Measurements from ENCODE around the gene DMD.

Gene DMD

DNA sequence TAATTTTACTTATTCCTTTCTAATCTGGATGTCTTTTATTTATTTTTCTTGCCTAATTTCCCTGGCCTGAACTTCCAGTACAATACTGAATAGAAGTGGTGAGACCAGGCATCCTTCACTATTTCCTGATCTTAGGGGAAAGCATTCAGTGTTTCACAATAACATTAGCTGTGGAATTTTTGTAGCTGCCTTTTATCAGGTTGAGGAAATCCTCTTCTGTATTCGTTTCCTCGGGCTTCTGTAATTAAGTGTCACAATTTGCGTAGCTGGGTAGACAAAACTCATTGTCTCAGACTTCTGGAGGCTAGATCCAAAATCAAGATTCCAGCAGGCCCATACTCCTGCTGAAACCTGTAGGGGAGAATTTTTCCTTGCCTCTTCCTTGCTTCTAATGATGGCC lies 1541.1 kb downstream of the DMD start:
- H3K27ac ChIP-seq (ENCODE audit: low read depth, low read length), result no peak overlapping the region
- no peaks in the 10 kb centered on the region for H3K4me1 ChIP-seq (ENCODE audit: control insufficient read depth, insufficient read depth, low read length, unreplicated experiment)
- no peaks in the 10 kb centered on the region for H3K36me3 ChIP-seq (ENCODE audit: insufficient read depth, low read length)
- no peaks in the 10 kb centered on the region for H3K79me2 ChIP-seq (ENCODE audit: control insufficient read depth, insufficient read depth, low read length, unreplicated experiment)
- H2AFZ ChIP-seq (ENCODE audit: low read length, unreplicated experiment), result no peak overlapping the region
- no peaks in the 10 kb centered on the region for H3K27me3 ChIP-seq (ENCODE audit: insufficient read depth, low read length)
- H3K4me3 ChIP-seq (ENCODE audit: low read depth, low read length), result no peak overlapping the region

DNA sequence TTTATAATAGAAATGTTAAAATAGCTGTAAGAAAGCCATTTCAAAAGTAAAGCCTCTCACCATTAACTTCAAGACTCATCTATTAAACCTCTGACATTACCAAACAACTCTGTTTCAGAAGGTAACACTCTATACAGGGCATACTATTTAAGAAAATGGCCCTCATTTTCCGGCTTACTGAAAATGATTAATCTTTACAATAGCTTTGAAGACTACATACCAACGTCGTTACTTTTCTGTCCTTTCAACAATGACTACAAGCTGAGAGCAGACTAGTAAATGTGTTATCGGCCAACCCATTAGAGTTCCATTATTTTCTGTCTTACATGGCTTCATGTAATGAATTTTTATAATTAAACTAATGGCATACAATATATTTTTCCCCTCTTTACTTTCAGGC lies 1545.9 kb downstream of the DMD start:
- H3K36me3 ChIP-seq (ENCODE audit: insufficient read depth, low read length), result no peaks in the 10 kb centered on the region
- H2AFZ ChIP-seq (ENCODE audit: low read length, unreplicated experiment), result no peak overlapping the region
- no peaks in the 10 kb centered on the region for H3K27me3 ChIP-seq (ENCODE audit: insufficient read depth, low read length)
- H3K4me3 ChIP-seq (ENCODE audit: low read depth, low read length), result no peak overlapping the region
- H3K79me2 ChIP-seq (ENCODE audit: control insufficient read depth, insufficient read depth, low read length, unreplicated experiment), result no peaks in the 10 kb centered on the region
- no peaks in the 10 kb centered on the region for H3K4me1 ChIP-seq (ENCODE audit: control insufficient read depth, insufficient read depth, low read length, unreplicated experiment)
- no peak overlapping the region for H3K27ac ChIP-seq (ENCODE audit: low read depth, low read length)

DNA sequence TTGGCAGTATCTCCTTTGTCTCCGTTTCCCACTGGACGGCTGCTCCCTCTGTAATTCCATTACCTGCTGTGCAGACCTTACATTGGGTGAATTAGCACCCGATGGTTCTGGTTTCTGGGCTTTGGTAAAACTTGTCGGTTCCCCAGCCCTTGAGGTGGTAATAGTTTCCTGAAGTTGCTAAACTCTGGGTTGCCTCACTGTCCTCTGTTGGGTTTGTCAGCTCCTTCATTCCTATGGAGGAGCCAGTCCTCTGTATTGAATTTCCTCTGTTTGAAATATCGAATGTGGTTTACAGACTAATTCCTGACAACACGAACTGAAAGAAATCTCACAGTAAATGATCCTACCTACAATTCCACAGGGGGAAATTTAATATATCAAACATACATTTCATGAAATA lies 1548.2 kb downstream of the DMD start:
- Histone ChIP-seq H3K4me1 (ENCODE audit: control insufficient read depth, insufficient read depth, low read length, unreplicated experiment) (no peaks in the 10 kb centered on the region), H3K27me3 (ENCODE audit: insufficient read depth, low read length) (no peaks in the 10 kb centered on the region), H3K27ac (ENCODE audit: low read depth, low read length) (no peak overlapping the region), H2AFZ (ENCODE audit: low read length, unreplicated experiment) (no peak overlapping the region), H3K79me2 (ENCODE audit: control insufficient read depth, insufficient read depth, low read length, unreplicated experiment) (no peaks in the 10 kb centered on the region), H3K36me3 (ENCODE audit: insufficient read depth, low read length) (no peaks in the 10 kb centered on the region), H3K4me3 (ENCODE audit: low read depth, low read length) (no peak overlapping the region)

DNA sequence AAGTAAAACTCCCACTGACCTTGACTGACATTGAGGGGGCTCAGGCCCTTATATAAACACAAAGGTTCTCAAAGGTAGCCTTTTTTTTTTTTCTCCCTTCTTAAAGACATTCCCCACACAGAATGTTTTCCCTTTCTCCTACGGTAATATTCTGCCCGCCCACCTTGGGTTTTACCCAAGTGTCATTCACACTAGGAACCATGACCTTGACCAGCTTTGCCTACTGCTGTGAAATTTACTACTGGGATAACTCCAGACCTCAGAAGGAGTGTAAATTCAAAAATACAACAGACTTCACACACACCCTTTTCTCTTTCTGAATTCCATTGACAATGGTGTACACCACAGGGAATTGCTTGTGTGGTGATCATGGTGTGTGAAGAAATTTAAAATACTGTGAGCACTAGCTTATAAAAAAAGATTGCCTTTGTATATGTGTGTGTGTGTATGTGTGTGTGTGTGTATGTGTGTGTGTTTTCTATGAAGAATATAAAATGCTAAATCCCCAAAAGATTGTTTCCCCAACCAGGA lies 1550.0 kb downstream of the DMD start:
- Histone ChIP-seq H3K79me2 (ENCODE audit: control insufficient read depth, insufficient read depth, low read length, unreplicated experiment) (no peaks in the 10 kb centered on the region), H3K36me3 (ENCODE audit: insufficient read depth, low read length) (no peaks in the 10 kb centered on the region), H2AFZ (ENCODE audit: low read length, unreplicated experiment) (no peak overlapping the region), H3K27me3 (ENCODE audit: insufficient read depth, low read length) (no peaks in the 10 kb centered on the region), H3K4me3 (ENCODE audit: low read depth, low read length) (no peak overlapping the region), H3K4me1 (ENCODE audit: control insufficient read depth, insufficient read depth, low read length, unreplicated experiment) (peaks cover under 1% of the 10 kb centered on the region), H3K27ac (ENCODE audit: low read depth, low read length) (no peak overlapping the region)

DNA sequence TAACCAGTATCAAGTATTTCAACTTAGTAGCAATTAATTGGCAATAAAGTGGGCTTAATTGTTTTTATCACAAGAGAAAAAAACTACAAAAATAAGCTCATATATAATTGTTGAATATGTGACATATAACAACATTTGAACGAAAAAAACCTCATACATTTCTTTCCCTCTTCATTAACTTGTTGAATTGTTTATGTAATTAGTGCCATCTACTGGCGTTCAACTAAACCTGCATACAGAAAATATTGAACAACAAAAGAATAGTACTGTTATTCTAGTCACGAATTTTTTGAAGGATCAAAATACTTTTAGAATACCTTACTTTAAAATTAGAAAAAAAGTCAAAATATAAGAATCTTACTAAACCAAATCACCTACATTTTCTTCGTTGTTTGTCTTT lies 1553.0 kb downstream of the DMD start:
- Histone ChIP-seq H3K36me3 (ENCODE audit: insufficient read depth, low read length) (no peaks in the 10 kb centered on the region), H2AFZ (ENCODE audit: low read length, unreplicated experiment) (no peak overlapping the region), H3K79me2 (ENCODE audit: control insufficient read depth, insufficient read depth, low read length, unreplicated experiment) (no peaks in the 10 kb centered on the region), H3K27ac (ENCODE audit: low read depth, low read length) (no peak overlapping the region), H3K4me3 (ENCODE audit: low read depth, low read length) (no peak overlapping the region), H3K27me3 (ENCODE audit: insufficient read depth, low read length) (no peaks in the 10 kb centered on the region), H3K4me1 (ENCODE audit: control insufficient read depth, insufficient read depth, low read length, unreplicated experiment) (peaks cover 8% of the 10 kb centered on the region)

DNA sequence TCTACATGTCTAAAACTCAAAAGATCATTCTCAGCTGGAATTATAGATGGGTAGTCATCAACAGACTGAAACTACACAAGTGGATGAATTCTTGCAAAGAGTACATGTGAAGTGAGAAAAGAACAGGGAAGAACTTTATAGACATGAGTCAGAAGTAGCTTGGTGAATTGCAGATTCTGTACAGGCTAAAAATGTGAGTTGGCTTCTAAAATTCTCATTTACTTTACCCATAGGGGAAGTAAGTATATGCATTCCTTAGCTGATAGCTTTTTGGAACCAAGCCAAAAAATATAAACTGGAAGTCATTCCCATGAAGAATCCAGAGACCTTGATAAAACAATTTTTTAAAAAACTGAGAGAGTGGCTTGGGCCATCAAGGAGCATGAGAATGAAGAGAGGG lies 1555.3 kb downstream of the DMD start:
- Histone ChIP-seq H3K27me3 (ENCODE audit: insufficient read depth, low read length) (no peaks in the 10 kb centered on the region), H3K79me2 (ENCODE audit: control insufficient read depth, insufficient read depth, low read length, unreplicated experiment) (no peaks in the 10 kb centered on the region), H3K4me3 (ENCODE audit: low read depth, low read length) (no peak overlapping the region), H3K4me1 (ENCODE audit: control insufficient read depth, insufficient read depth, low read length, unreplicated experiment) (peaks cover 8% of the 10 kb centered on the region), H3K36me3 (ENCODE audit: insufficient read depth, low read length) (no peaks in the 10 kb centered on the region), H2AFZ (ENCODE audit: low read length, unreplicated experiment) (no peak overlapping the region), H3K27ac (ENCODE audit: low read depth, low read length) (no peak overlapping the region)

DNA sequence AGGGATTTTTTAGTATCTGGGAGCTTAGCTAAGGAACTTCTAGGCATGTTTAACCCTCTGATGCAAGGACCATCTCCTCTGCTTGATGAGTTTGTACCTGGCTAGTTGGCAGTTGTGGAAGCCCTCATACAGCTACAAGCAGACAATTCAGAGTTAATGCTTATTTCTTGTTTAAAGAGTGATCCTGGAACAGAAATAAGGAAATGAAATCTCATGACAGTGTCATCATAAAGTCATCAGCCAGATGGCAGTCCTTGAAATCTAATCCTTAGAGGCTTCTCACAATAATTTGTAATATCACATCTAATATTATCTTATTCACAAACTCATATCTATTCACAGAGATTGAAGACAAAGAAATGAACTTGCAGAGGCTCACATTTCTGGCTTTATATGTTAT lies 1557.9 kb downstream of the DMD start:
- no peak overlapping the region for H3K27ac ChIP-seq (ENCODE audit: low read depth, low read length)
- no peak overlapping the region for H3K4me3 ChIP-seq (ENCODE audit: low read depth, low read length)
- H3K36me3 ChIP-seq (ENCODE audit: insufficient read depth, low read length), result no peaks in the 10 kb centered on the region
- H3K27me3 ChIP-seq (ENCODE audit: insufficient read depth, low read length), result no peaks in the 10 kb centered on the region
- H3K4me1 ChIP-seq (ENCODE audit: control insufficient read depth, insufficient read depth, low read length, unreplicated experiment), result peaks cover 8% of the 10 kb centered on the region
- H3K79me2 ChIP-seq (ENCODE audit: control insufficient read depth, insufficient read depth, low read length, unreplicated experiment), result no peaks in the 10 kb centered on the region
- no peak overlapping the region for H2AFZ ChIP-seq (ENCODE audit: low read length, unreplicated experiment)

DNA sequence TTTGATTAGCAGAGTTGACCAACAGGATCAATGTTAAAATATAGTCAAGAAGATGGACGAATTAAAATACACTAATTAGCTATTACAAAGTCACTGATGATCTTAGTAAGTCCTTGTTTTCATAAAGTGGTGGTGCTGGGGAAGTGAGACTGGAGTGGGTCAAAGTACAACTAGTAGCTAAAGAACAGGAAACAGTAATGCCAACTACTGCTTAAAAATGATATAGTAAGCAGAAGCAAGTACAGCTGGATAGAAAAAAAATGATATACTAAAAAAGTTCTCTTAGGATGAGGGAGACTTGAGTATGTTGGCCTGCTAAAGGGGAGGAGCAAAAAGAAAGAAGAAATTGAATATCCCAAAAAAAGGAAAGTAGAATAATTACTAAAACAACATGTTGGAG lies 1558.7 kb downstream of the DMD start:
- Histone ChIP-seq H2AFZ (ENCODE audit: low read length, unreplicated experiment) (no peak overlapping the region), H3K27ac (ENCODE audit: low read depth, low read length) (no peak overlapping the region), H3K79me2 (ENCODE audit: control insufficient read depth, insufficient read depth, low read length, unreplicated experiment) (no peaks in the 10 kb centered on the region), H3K4me1 (ENCODE audit: control insufficient read depth, insufficient read depth, low read length, unreplicated experiment) (peaks cover 8% of the 10 kb centered on the region), H3K4me3 (ENCODE audit: low read depth, low read length) (no peak overlapping the region), H3K27me3 (ENCODE audit: insufficient read depth, low read length) (no peaks in the 10 kb centered on the region), H3K36me3 (ENCODE audit: insufficient read depth, low read length) (no peaks in the 10 kb centered on the region)

DNA sequence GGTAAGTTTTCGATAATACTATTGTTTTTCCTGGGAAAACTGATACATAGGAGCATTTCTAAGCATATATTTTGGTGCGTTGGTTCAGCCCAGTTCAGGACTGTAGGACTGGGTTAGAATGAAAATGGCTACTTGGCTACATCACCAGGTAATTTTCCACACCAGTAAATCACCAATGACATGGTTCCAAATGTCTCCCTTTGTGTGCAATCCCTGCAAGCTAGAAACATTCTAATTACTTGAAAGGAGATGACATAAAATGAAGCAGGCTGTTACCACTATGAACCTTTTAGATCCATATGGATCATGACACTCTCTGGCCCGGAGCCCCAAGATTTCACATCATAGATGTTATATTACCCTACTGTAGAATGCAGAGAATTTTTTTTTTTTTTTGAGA lies 1562.1 kb downstream of the DMD start:
- Histone ChIP-seq H3K27me3 (ENCODE audit: insufficient read depth, low read length) (no peaks in the 10 kb centered on the region), H3K4me1 (ENCODE audit: control insufficient read depth, insufficient read depth, low read length, unreplicated experiment) (no peaks in the 10 kb centered on the region), H2AFZ (ENCODE audit: low read length, unreplicated experiment) (no peak overlapping the region), H3K4me3 (ENCODE audit: low read depth, low read length) (no peak overlapping the region), H3K79me2 (ENCODE audit: control insufficient read depth, insufficient read depth, low read length, unreplicated experiment) (no peaks in the 10 kb centered on the region), H3K36me3 (ENCODE audit: insufficient read depth, low read length) (no peaks in the 10 kb centered on the region), H3K27ac (ENCODE audit: low read depth, low read length) (no peak overlapping the region)

DNA sequence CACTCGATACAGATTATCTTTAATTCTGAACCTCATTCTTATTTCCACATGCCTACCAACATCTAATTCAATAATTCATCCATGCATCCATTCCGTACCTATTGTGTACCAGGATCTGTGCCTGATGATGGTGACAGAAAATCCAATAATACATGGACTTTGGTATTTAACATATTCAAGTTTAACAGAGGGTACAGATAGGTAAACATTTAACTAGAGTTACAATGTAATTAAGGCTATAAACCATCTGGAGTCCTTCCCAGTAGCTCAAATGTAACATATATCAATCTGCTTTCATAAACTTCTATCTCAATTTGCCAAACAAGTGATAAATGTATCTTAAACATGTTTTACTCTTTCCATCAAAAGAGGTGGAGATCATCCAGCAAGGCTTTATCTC lies 1578.0 kb downstream of the DMD start:
- Histone ChIP-seq H3K27me3 (ENCODE audit: insufficient read depth, low read length) (no peaks in the 10 kb centered on the region), H3K4me3 (ENCODE audit: low read depth, low read length) (no peak overlapping the region), H2AFZ (ENCODE audit: low read length, unreplicated experiment) (no peak overlapping the region)

DNA sequence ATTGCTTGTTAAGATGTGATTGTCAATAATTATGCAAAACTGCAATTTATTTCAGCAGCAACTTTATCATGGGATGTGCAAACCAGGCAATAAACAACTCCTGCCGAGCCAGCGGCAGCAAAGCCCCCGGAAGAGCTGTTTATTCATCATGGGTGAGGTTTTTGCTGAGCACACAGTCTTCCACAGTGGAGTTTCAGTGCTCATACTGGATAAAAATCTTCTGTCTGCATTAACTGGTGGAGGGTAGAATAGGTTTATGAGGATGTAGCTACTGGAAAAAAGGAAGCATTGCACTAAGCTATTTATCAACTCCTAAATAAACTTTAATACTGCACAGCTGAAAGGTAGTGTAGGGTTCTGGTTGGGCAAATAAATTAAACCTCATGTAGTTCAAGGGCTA lies 1582.2 kb downstream of the DMD start:
- Histone ChIP-seq H3K4me3 (ENCODE audit: low read depth, low read length) (no peak overlapping the region), H3K27me3 (ENCODE audit: insufficient read depth, low read length) (no peaks in the 10 kb centered on the region), H3K27ac (ENCODE audit: low read depth, low read length) (no peak overlapping the region), H3K79me2 (ENCODE audit: control insufficient read depth, insufficient read depth, low read length, unreplicated experiment) (no peaks in the 10 kb centered on the region), H3K4me1 (ENCODE audit: control insufficient read depth, insufficient read depth, low read length, unreplicated experiment) (peaks cover 2% of the 10 kb centered on the region), H3K36me3 (ENCODE audit: insufficient read depth, low read length) (no peaks in the 10 kb centered on the region), H2AFZ (ENCODE audit: low read length, unreplicated experiment) (no peak overlapping the region)

More for the DNA sequence above, 1578.0 kb downstream of the DMD start:
- Histone ChIP-seq H3K4me1 (ENCODE audit: control insufficient read depth, insufficient read depth, low read length, unreplicated experiment) (no peaks in the 10 kb centered on the region), H3K27ac (ENCODE audit: low read depth, low read length) (no peak overlapping the region), H3K36me3 (ENCODE audit: insufficient read depth, low read length) (no peaks in the 10 kb centered on the region), H3K79me2 (ENCODE audit: control insufficient read depth, insufficient read depth, low read length, unreplicated experiment) (no peaks in the 10 kb centered on the region)
